Stimulated activated CD4-positive, alpha-beta T cell treated with anti-CD3 and anti-CD28 coated beads, Interleukin-4, amount 100 ng/mL, for 4 hours (primary cell): ENCODE results near the gene ZYG11B.
"Not testable (repeated sequence)": the region's sequence is repeated elsewhere in the genome, so short reads cannot be mapped to it uniquely, and the experiment has no call there.

Source experiments
- DNase-seq, 2 experiments: peaks; one replicate each; pipeline ENCODE4 v3.0.0-alpha.2; 2020

Gene ZYG11B

GRCh38 chr1:52856026-52856425, 129.8 kb downstream of the ZYG11B start:
- DNase-seq: no peak

GRCh38 chr1:52857443-52857842, 131.2 kb downstream of the ZYG11B start:
- no peak for DNase-seq

- no peak for DNase-seq
Observed at GRCh38 chr1:52862666-52863458, 136.6 kb downstream of the ZYG11B start.

- no peak for DNase-seq
Observed at GRCh38 chr1:52867087-52867863, 141.0 kb downstream of the ZYG11B start.

- not testable (repeated sequence) for DNase-seq
Observed at GRCh38 chr1:52869727-52870126, 143.5 kb downstream of the ZYG11B start.

GRCh38 chr1:52876843-52877242, 150.6 kb downstream of the ZYG11B start:
- no peak for DNase-seq
